ENCODE measurements around the gene DISP3.
A peak's percentile ranks its signal among the peaks of the same experiment; 100 is the strongest.

The DISP3 gene

GRCh38 chr1:11546456-11546855 lies 67.5 kb downstream of the DISP3 start:
- no peak for DNase-seq

- peak; percentile 64 for DNase-seq
These were observed 71.8 kb downstream of the DISP3 start for GRCh38 chr1:11550664-11551283.

DNA sequence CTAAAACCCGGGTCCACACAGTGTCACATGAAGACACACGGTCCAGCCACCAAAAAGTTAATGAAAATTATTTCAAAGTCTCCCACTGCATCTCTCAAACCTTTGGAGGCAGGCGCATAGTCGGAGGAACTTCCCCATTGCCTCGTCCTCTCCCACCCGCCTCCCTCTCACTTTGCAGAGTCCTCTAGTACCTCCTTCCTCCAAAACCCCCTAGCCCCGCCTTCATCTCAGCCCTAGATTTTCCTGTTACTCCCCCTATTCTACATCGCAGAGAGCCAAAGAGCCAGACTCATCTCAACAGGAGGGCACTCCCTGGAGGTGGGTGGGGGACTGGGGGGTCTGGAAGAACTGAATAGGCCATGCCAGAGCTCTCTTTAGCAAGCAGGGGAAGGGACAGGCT lies 79.3 kb downstream of the DISP3 start:
- DNase-seq, result no peak

- DNase-seq, result no peak
These were observed 80.1 kb downstream of the DISP3 start for GRCh38 chr1:11558871-11559590.

DNA sequence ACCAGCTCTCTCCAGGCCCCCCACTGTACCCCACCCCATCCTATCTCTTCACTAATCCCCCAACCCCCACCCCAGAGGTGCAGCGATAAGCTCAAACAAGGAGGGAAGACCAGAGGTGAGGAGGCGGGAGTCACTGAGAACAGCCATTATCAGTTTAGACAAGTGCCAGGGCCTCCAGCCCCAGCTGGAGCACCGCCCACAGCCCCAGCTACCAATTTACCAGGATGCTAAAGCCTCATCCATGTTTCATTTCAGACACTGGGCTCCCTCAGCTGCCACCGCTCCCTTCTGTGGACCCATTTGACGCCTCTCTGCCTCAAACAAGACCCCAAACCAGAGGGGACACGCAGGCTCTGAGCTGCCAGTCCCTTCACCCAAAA lies 80.6 kb downstream of the DISP3 start:
- no peak for DNase-seq

GRCh38 chr1:11560061-11560460 lies 81.1 kb downstream of the DISP3 start:
- DNase-seq, result no peak

- no peak for DNase-seq
These were observed 82.8 kb downstream of the DISP3 start for GRCh38 chr1:11561740-11562139.

DNA sequence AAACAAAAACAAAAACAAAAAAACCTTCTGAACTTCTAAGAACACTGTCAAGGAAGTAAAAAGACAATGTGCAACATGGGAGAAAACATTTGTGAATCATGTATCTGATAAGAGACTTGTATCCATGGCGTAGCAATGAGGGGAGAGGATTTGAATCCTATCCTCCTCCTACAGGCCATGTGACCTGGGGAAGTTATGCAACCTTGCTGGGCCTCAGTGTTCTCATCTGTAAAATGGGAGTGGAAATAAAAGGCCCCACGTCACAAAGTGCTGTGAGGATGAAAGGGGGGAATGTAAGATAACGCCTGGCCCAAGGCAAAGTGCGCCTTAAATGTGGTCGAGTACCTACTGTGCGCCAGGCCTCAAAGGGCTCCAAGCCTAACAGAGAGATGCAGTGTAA lies 83.7 kb downstream of the DISP3 start:
- DNase-seq, result no peak

DNA sequence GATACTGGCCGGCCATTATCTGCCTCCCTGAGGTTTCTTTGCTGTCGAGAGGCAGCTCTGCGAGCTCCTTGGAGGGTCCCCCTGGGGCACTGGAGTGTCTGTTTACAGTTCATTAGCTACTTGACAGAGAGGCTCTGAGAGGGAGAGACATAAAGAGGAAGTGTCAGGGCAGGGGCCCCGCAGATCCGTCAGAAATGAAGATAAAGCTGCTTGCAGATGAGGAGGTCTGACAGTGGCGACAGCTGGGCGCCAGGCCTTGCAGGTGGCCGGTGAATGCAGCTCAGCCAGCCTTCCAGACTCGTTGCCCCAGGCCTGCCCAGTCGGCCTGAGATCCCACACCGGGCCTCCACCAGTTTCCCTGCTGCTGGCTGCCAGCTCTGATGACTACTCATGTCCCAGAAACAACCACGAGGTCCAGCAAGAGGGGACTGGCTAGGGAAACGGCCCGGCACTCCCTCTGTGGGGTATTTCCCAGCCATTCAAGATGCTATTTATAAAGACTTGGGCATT lies 84.7 kb downstream of the DISP3 start:
- DNase-seq, result peak; percentile 28

- no peak for DNase-seq
These were observed 85.3 kb downstream of the DISP3 start for GRCh38 chr1:11564237-11564636.

GRCh38 chr1:11566042-11566850 lies 87.3 kb downstream of the DISP3 start:
- DNase-seq, result no peak

GRCh38 chr1:11567244-11568065 lies 88.5 kb downstream of the DISP3 start:
- DNase-seq, result no peak

- DNase-seq, result no peak
These were observed 89.7 kb downstream of the DISP3 start for GRCh38 chr1:11568687-11569086.

- DNase-seq, result no peak
These were observed 90.6 kb downstream of the DISP3 start for GRCh38 chr1:11569551-11569950.

GRCh38 chr1:11569954-11570353 lies 91.0 kb downstream of the DISP3 start:
- DNase-seq, result no peak

GRCh38 chr1:11570821-11571380 lies 91.9 kb downstream of the DISP3 start:
- DNase-seq, result no peak

GRCh38 chr1:11571906-11572616 lies 93.1 kb downstream of the DISP3 start:
- no peak for DNase-seq

- DNase-seq, result no peak
These were observed 94.2 kb downstream of the DISP3 start for GRCh38 chr1:11573116-11573692.

DNA sequence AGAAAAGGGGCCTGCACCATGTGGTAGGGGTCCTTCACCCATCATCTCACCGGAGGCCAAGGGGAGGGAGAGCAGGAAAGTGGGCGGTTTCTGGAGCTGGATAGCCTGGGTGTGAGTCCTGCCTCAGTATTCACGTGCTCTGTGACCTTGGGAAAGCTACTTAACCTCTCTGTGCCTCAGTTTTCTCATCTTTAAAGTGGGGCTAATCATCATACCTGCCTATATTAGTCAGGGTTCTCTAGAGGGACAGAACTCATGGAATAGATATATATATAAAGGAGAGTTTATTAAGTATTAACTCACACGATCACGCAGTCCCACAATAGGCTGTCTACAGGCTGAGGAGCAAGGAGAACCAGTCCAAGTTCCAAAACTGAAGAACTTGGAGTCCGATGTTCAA lies 96.6 kb downstream of the DISP3 start:
- DNase-seq, result no peak

DNA sequence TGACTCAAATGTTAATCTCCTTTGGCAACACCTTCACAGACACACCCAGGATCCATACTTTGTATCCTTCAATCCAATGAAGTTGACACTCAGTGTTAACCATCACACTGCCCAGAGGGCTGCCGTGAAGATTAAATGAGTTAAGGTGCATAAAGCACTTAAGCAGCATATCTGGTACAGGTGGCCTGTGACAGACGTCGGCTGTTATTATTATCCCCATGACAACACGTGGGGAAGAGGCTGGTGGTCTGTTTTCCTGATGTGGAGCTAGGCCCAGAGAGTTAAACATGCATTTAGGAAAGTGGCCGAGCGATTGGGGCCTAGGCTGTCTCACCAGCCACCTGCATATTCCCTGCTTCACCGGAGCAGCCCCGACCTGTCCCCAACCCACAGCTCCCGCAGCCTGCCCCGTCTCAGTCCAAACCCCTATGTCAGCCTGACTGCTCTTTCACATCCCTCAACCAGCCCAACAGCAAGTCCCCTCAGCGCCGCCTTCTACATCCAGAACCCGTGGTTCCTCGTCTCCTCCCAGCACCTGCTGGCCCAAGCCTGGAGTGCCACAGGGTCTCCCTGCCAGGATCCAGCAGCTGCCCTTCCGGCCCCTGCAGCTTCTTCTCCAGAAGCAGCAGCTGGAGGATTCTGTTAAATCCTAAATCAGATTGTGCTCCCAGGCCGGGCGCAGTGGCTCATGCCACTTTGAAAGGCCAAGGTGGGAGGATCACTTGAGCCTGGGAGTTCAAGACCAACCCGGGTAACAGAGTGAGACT lies 97.3 kb downstream of the DISP3 start:
- DNase-seq, result no peak

All from right kidney (tissue), 1 donor.